HepG2 (cell line): ENCODE measurements around the gene KIZ. TPM values are rescaled to one million over a fixed set of nuclear protein-coding genes. Genes with fewer than 3 reads are reported as not detected.

Experiments used
- BCL6 ChIP-seq: IDR thresholded peaks from 2 replicates; pipeline ENCODE4 v1.6.1; 2016; ENCODE audit warnings: missing genetic modification reagents, missing compliant biosample characterization
- CREB1 ChIP-seq, 2 experiments: fragments of 450-650 bp in 1 of 2; IDR thresholded peaks; 2 replicates each; pipeline ENCODE4 v1.6.1; 2016 to 2017; ENCODE audit warnings: control low read depth in 1 of 2, mild to moderate bottlenecking in 1 of 2, missing compliant biosample characterization in 1 of 2, missing genetic modification characterization in 1 of 2
- DNMT3B ChIP-seq: conservative IDR thresholded peaks from 2 replicates; pipeline ENCODE4 v1.6.1; 2016; ENCODE audit warnings: missing biosample characterization, control low read depth
- FOSL2 ChIP-seq: sonication (generic); formaldehyde crosslinking; IDR thresholded peaks from 2 replicates; pipeline ENCODE4 v1.4.0; 2020; ENCODE audit warnings: missing genetic modification reagents
- FOXO1 ChIP-seq: sonication (generic); formaldehyde crosslinking; IDR thresholded peaks from 2 replicates; pipeline ENCODE4 v1.4.0; 2020; ENCODE audit warnings: missing genetic modification reagents
- GATAD2A ChIP-seq: IDR thresholded peaks from 2 replicates; pipeline ENCODE4 v1.6.1; 2016
- HCFC1 ChIP-seq: fragments of 150-350 bp; IDR thresholded peaks from 2 replicates; pipeline ENCODE4 v1.6.1; 2014; ENCODE audit warnings: low read depth, low read length
- HMG20B ChIP-seq: conservative IDR thresholded peaks from 2 replicates; pipeline ENCODE4 v1.6.1; 2016; ENCODE audit warnings: missing genetic modification reagents, missing compliant biosample characterization
- HNF4G ChIP-seq, 2 experiments: sonication (generic) in 1 of 2; formaldehyde crosslinking in 1 of 2; IDR thresholded peaks; 2 replicates each; pipeline versions ENCODE4 v1.4.0 to v1.6.1; 2011 to 2020; ENCODE audit warnings: borderline replicate concordance in 2 of 2, low read depth in 2 of 2, mild to moderate bottlenecking in 2 of 2, low read length in 1 of 2, missing genetic modification reagents in 1 of 2, moderate library complexity in 1 of 2
- IKZF5 ChIP-seq: IDR thresholded peaks from 2 replicates; pipeline ENCODE4 v1.6.1; 2018; ENCODE audit warnings: missing genetic modification reagents, mild to moderate bottlenecking, missing compliant biosample characterization
- KMT2B ChIP-seq: IDR thresholded peaks from 2 replicates; pipeline ENCODE4 v1.6.1; 2016; ENCODE audit warnings: missing genetic modification reagents, missing compliant biosample characterization
- MIER3 ChIP-seq: IDR thresholded peaks from 2 replicates; pipeline ENCODE4 v1.6.1; 2016; ENCODE audit warnings: missing compliant biosample characterization, borderline replicate concordance
- NFYB ChIP-seq: sonication (generic); formaldehyde crosslinking; IDR thresholded peaks from 2 replicates; pipeline ENCODE4 v1.4.0; 2020; ENCODE audit warnings: missing genetic modification reagents
- SOX13 ChIP-seq, 3 experiments: fragments of 450-650 bp in 1 of 3; sonication (generic) in 1 of 3; formaldehyde crosslinking in 1 of 3; IDR thresholded peaks in 2 of 3; conservative IDR thresholded peaks in 1 of 3; 2 replicates each; pipeline versions ENCODE4 v1.5.0 to v1.6.1; 2016 to 2020; ENCODE audit warnings: antibody characterized with exemption in 1 of 3, mild to moderate bottlenecking in 1 of 3, missing compliant biosample characterization in 1 of 3, missing genetic modification reagents in 1 of 3, moderate library complexity in 1 of 3
- SUZ12 ChIP-seq: fragments of 150-350 bp; IDR thresholded peaks from 2 replicates; pipeline ENCODE4 v1.6.1; 2014; ENCODE audit warnings: low read depth, low read length
- TEAD3 ChIP-seq: optimal IDR thresholded peaks from 2 replicates; pipeline ENCODE3; 2016; ENCODE audit warnings: borderline replicate concordance
- USF2 ChIP-seq, 2 experiments: sonication (generic) in 1 of 2; formaldehyde crosslinking in 1 of 2; IDR thresholded peaks; 2 replicates each; pipeline versions ENCODE4 v1.5.1 to v1.6.1; 2011 to 2020; ENCODE audit warnings: borderline replicate concordance in 1 of 2, low read depth in 1 of 2, low read length in 1 of 2, mild to moderate bottlenecking in 1 of 2, missing genetic modification reagents in 1 of 2, moderate library complexity in 1 of 2
- ZBTB33 ChIP-seq: sonication (generic); formaldehyde crosslinking; IDR thresholded peaks from 2 replicates; pipeline ENCODE4 v1.4.0; 2020; ENCODE audit warnings: missing genetic modification reagents
- ZMYM4 ChIP-seq: sonication (generic); formaldehyde crosslinking; IDR thresholded peaks from 2 replicates; pipeline ENCODE4 v1.8.1; 2023; ENCODE audit warnings: mild to moderate bottlenecking, missing genetic modification reagents
- ZNF331 ChIP-seq: sonication (generic); formaldehyde crosslinking; IDR thresholded peaks from 2 replicates; pipeline ENCODE4 v1.4.0; 2020; ENCODE audit warnings: missing genetic modification reagents
- ZNF335 ChIP-seq: sonication (generic); formaldehyde crosslinking; IDR thresholded peaks from 2 replicates; pipeline ENCODE4 v1.4.0; 2020; ENCODE audit warnings: missing genetic modification reagents
- ZNF792 ChIP-seq: IDR thresholded peaks from 2 replicates; pipeline ENCODE4 v1.6.1; 2016
- ZZZ3 ChIP-seq: sonication (generic); formaldehyde crosslinking; IDR thresholded peaks from 2 replicates; pipeline ENCODE4 v1.4.0; 2020; ENCODE audit warnings: missing genetic modification reagents, mild to moderate bottlenecking, borderline replicate concordance
- polyA plus RNA-seq, 8 experiments: library from polyadenylated mRNA; depleted of rRNA in 3 of 8; stranded (reverse) in 7 of 8; unstranded in 1 of 8; fragments of >200 nt; fragmentation: Illumina TruSeq in 4 of 8; extraction: Trizol in 4 of 8; gene quantifications; 2 replicates each; pipeline versions ENCODE4 v1.2.1 to v1.2.3, GENCODE V29; 2011 to 2016; ENCODE audit warnings: low read depth in 4 of 8, missing spikeins in 1 of 8, mixed read lengths in 1 of 8; ENCODE audit not compliant: insufficient read depth in 1 of 8
- total RNA-seq, 5 experiments: library from RNA; depleted of rRNA; stranded (reverse); fragments of >200 nt; fragmentation: Illumina TruSeq; extraction: Trizol; gene quantifications; 2 replicates each; pipeline ENCODE4 v1.2.3, GENCODE V29; 2016; ENCODE audit warnings: low read depth in 1 of 5

The KIZ gene
- total and polyA plus RNA-seq, 2 of the 13 experiments (the other 11 are each of a cell fraction or from before 2014, with no cell fraction given), result 46.3 to 114 TPM

- peak; percentile 80 for TF ChIP-seq USF2 (IDR thresholded peaks at IDR 0.05; ENCODE audit: low read depth, low read length)
- peak; percentile 92; the same call in 1 of the 2 replicates for TF ChIP-seq USF2 (CRISPR knock-in tag; IDR thresholded peaks at IDR 0.05; ENCODE audit: borderline replicate concordance)
- TF ChIP-seq ZZZ3, result no peak
- peak; percentile 14; the same call in 1 of the 2 replicates for TF ChIP-seq GATAD2A (CRISPR knock-in tag)
- peak; percentile 71 for TF ChIP-seq CREB1 (IDR thresholded peaks at IDR 0.05)
- peak; percentile 29; the same call in 1 of the 2 replicates for TF ChIP-seq CREB1 (CRISPR knock-in tag; IDR thresholded peaks at IDR 0.05)
- peak; percentile 69 for TF ChIP-seq NFYB (CRISPR knock-in tag)
- TF ChIP-seq SUZ12, result peak; percentile 66
- peak; percentile 50 for TF ChIP-seq ZMYM4 (CRISPR knock-in tag)
- TF ChIP-seq TEAD3 (CRISPR knock-in tag), result peak; percentile 67
- TF ChIP-seq BCL6, result no peak
- TF ChIP-seq KMT2B, result 0 out of 2 replicates have a peak, but pooled peaks have one; percentile 9
- peak; percentile 46; the same call in 1 of the 2 replicates for TF ChIP-seq ZBTB33
- TF ChIP-seq HMG20B (CRISPR knock-in tag), result 0 out of 2 replicates have a peak, but pooled peaks have one; percentile 33
- TF ChIP-seq DNMT3B, result no peak
- 0 out of 2 replicates have a peak, but pooled peaks have one; percentile 45 for TF ChIP-seq ZNF331 (CRISPR knock-in tag)
- TF ChIP-seq FOXO1 (CRISPR knock-in tag), result 0 out of 2 replicates have a peak, but pooled peaks have one; percentile 30
- TF ChIP-seq ZNF335 (CRISPR knock-in tag), result 0 out of 2 replicates have a peak, but pooled peaks have one; percentile 28
- peak; percentile 84 for TF ChIP-seq HCFC1
- TF ChIP-seq IKZF5, result peak; percentile 47; the same call in 1 of the 2 replicates
- TF ChIP-seq HNF4G (IDR thresholded peaks at IDR 0.05; ENCODE audit: borderline replicate concordance, low read depth, low read length), result 0 out of 2 replicates have a peak, but pooled peaks have one; percentile 2
- no peak for TF ChIP-seq HNF4G (CRISPR knock-in tag; IDR thresholded peaks at IDR 0.05; ENCODE audit: borderline replicate concordance, low read depth)
- TF ChIP-seq FOSL2, result peak; percentile 26; the same call in 1 of the 2 replicates
- 0 out of 2 replicates have a peak, but pooled peaks have one; percentile 44 for TF ChIP-seq MIER3 (CRISPR knock-in tag)
- TF ChIP-seq SOX13 (IDR thresholded peaks at IDR 0.05), result no peak
- 0 out of 4 replicates have a peak, but pooled peaks of 1 of the 2 experiments have one; percentile 3 for TF ChIP-seq SOX13 (CRISPR knock-in tag; conservative IDR thresholded peaks at IDR 0.05 in 1 of 2, IDR thresholded peaks at IDR 0.05 in 1 of 2)
- TF ChIP-seq ZNF792 (CRISPR knock-in tag), result peak; percentile 42; the same call in 1 of the 2 replicates
These were observed 29.4 kb upstream of the KIZ start (continued) for GRCh38 chr20:21096321-21097043.
